Heart left ventricle (tissue), 16 donors: ENCODE measurements around the gene ABCA7. TPM values are rescaled to one million over a fixed set of nuclear protein-coding genes. Genes with fewer than 3 reads are reported as not detected.

Source experiments
- ATAC-seq, 4 donors: fragments of 200-7000 bp; cut with Tn5 transposase; one replicate each; pipeline ENCODE4 v1.9.1; 2020 to 2022; ENCODE audit warnings: moderate library complexity in 4 of 4, mild to moderate bottlenecking in 3 of 4, moderate number of reproducible peaks in 1 of 4
- DNase-seq, 5 donors: peaks; one replicate each; pipeline ENCODE4 v3.0.0-alpha.2; 2020
- H3K27ac ChIP-seq, 12 donors: fragments of 200-600 bp; sonication (generic) in 4 of 12; one replicate each; pipeline versions ENCODE4 v1.5.0 to v1.8.0; 2016 to 2022; ENCODE audit warnings: mild to moderate bottlenecking in 2 of 12
- H3K27me3 ChIP-seq, 9 donors: fragments of 200-600 bp; sonication (generic) in 2 of 9; one replicate each; pipeline versions ENCODE4 v1.5.1 to v1.8.0; 2016 to 2022; ENCODE audit warnings: mild to moderate bottlenecking in 3 of 9
- H3K36me3 ChIP-seq, 9 donors: fragments of 200-600 bp; sonication (generic) in 2 of 9; one replicate each; pipeline versions ENCODE4 v1.5.0 to v1.8.0; 2018 to 2022; ENCODE audit warnings: mild to moderate bottlenecking in 2 of 9
- H3K4me1 ChIP-seq, 12 donors: fragments of 200-600 bp; sonication (generic) in 4 of 12; one replicate each; pipeline versions ENCODE4 v1.5.0 to v1.8.0; 2016 to 2022; ENCODE audit warnings: mild to moderate bottlenecking in 3 of 12
- H3K4me3 ChIP-seq, 12 donors: fragments of 200-600 bp; sonication (generic) in 4 of 12; one replicate each; pipeline versions ENCODE4 v1.5.0 to v1.8.0; 2017 to 2022; ENCODE audit warnings: mild to moderate bottlenecking in 9 of 12, moderate library complexity in 4 of 12
- H3K9me3 ChIP-seq, 12 donors: fragments of 200-600 bp; sonication (generic) in 4 of 12; one replicate each; pipeline versions ENCODE4 v1.5.0 to v1.8.0; 2016 to 2022; ENCODE audit warnings: mild to moderate bottlenecking in 1 of 12
- POLR2A ChIP-seq, 2 donors: fragments of 450-650 bp; IDR thresholded peaks; one replicate each; pipeline ENCODE4 v1.6.1; 2017; ENCODE audit warnings: antibody characterized with exemption in 2 of 2, mild to moderate bottlenecking in 2 of 2, moderate library complexity in 2 of 2
- WGBS, 4 donors: extraction: QIAGEN DNeasy Blood & Tissue Kit in 2 of 4; methylation state at CpG; one replicate each; pipeline versions ENCODE4 v1.1.5 to v1.1.7; 2013 to 2018; 5-methylcytosine and 5-hydroxymethylcytosine counted together
- intact Hi-C, 10 donors: fragments of 100-400 bp; cut with DNase I; formaldehyde crosslinking; loops; one replicate each; pipeline versions ENCODE4 v1.11.1 to v1.14.2; 2022
- polyA plus RNA-seq, 2 donors: library from polyadenylated mRNA; stranded (reverse); fragments of 200-250 nt; gene quantifications; one replicate each; pipeline ENCODE4 v1.2.3, GENCODE V29; 2013
- total RNA-seq, 9 donors: library from RNA; depleted of rRNA in 2 of 9; stranded (reverse); fragments of >200 nt in 2 of 9; fragmentation: NEBNext Ultra II Directional in 3 of 9; extraction: Animal tissue kit (Norgen Biotek cat#: 25700) in 3 of 9; gene quantifications; one replicate each; pipeline versions ENCODE4 v1.1.0 to v1.2.4, GENCODE V29; 2016 to 2023
- TF ChIP-seq, protein P1 (sequence below), 12 donors: fragments of 200-600 bp; sonication (generic) in 4 of 12; IDR thresholded peaks; one replicate each; pipeline versions ENCODE4 v1.5.0 to v1.8.0; 2018 to 2022; ENCODE audit warnings: antibody characterized with exemption in 12 of 12, mild to moderate bottlenecking in 5 of 12
- donor health status: ischemic (EF 13 %, LVEDD 7.1; RV severe dilation, severe dysfunction).
- donor health status: healthy with polysubstance abuse.
- donor health status: DM: no; HTN: yes; CAD: no.
- donor health status: DM: no; HTN: no; CAD: no.
- donor health status: ischemic (EF 25% LVEDD 6.9; RV normal size, moderate dysfunction).
- donor health status: ischemic (EF 25% LVEDD 5.7; RV mildly dilated, moderate dysfunction).
- donor health status: healthy.
- donor health status: DM: yes; HTN: yes; CAD: no.
- donor health status: ischemic (EF 35%, LVEDD 5.7; RV mildly dilated, moderate dysfunction).
- donor health status: nonischemic (EF 11% LVEDD 7.7; RV severe dilation, severe dysfunction).
- donor health status: DM: yes; HTN: yes; CAD: no.
- donor health status: PGD.
- donor health status: ischemic (EF 29% LVEDD 5.4; RV normal size, mild dysfunction).
- donor health status: nonischemic (EF 23%, LVEDD 6.1; RV moderate dilation, normal function).

Gene ABCA7
- total and polyA plus RNA-seq, 11 donors: 2.9 to 12.4 (median 8.8) TPM

DNA sequence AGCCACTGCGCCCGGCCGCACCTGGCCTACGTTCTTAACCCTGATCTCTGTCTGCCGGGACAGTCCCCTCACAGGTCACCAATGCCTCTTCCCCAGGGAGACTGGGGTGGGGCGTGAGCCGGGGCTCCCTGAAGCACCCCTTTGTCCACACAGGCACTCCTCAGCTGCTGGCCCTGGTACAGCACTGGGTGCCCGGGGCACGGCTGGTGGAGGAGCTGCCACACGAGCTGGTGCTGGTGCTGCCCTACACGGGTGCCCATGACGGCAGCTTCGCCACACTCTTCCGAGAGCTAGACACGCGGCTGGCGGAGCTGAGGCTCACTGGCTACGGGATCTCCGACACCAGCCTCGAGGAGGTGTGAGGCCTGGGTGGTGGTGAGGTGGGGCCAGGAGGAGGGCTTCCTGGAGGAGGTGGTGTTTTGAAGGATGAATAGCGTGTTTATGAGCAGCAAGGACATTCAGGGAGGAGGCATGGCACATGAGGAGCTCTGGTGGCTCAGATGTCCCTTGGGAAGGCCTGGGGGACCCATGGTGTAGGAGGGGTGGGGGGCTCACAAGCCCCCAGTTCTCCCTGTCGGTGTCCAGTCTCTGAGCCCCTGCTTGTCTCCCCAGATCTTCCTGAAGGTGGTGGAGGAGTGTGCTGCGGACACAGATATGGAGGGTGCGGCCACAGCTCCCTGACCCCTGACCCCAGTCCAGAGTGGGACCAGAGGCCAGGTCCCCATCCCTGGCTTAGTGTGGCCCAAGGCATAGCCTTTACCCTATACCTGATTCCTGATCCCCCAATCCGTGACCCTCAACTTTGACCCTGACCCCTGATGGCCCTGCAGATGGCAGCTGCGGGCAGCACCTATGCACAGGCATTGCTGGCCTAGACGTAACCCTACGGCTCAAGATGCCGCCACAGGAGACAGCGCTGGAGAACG is 13.5 kb downstream of the ABCA7 start:
- Histone ChIP-seq H3K27me3 (no peaks in the 10 kb centered on the region), H3K9me3 (peaks cover 4 to 37% (median 23%) of the 10 kb centered on the region in 12 donors), H3K36me3 (peaks cover 0 to 21% (median 0%) of the 10 kb centered on the region in 9 donors), H3K27ac (no peak overlapping the region), H3K4me3 (no peak overlapping the region), H3K4me1 (no peaks in the 10 kb centered on the region)
- 91 to 94% (median 93%) methylated on average over 22 to 31 of the region's 31 CpGs for WGBS, 4 donors
- TF ChIP-seq POLR2A (IDR thresholded peaks at IDR 0.05): no peak
- TF ChIP-seq, protein P1, sequence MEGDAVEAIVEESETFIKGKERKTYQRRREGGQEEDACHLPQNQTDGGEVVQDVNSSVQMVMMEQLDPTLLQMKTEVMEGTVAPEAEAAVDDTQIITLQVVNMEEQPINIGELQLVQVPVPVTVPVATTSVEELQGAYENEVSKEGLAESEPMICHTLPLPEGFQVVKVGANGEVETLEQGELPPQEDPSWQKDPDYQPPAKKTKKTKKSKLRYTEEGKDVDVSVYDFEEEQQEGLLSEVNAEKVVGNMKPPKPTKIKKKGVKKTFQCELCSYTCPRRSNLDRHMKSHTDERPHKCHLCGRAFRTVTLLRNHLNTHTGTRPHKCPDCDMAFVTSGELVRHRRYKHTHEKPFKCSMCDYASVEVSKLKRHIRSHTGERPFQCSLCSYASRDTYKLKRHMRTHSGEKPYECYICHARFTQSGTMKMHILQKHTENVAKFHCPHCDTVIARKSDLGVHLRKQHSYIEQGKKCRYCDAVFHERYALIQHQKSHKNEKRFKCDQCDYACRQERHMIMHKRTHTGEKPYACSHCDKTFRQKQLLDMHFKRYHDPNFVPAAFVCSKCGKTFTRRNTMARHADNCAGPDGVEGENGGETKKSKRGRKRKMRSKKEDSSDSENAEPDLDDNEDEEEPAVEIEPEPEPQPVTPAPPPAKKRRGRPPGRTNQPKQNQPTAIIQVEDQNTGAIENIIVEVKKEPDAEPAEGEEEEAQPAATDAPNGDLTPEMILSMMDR (IDR thresholded peaks at IDR 0.05): no peak
- DNase-seq: no peak
- ATAC-seq: peak in 1 of 4 donors; percentile 9
- intact Hi-C loops: no loop called here

DNA sequence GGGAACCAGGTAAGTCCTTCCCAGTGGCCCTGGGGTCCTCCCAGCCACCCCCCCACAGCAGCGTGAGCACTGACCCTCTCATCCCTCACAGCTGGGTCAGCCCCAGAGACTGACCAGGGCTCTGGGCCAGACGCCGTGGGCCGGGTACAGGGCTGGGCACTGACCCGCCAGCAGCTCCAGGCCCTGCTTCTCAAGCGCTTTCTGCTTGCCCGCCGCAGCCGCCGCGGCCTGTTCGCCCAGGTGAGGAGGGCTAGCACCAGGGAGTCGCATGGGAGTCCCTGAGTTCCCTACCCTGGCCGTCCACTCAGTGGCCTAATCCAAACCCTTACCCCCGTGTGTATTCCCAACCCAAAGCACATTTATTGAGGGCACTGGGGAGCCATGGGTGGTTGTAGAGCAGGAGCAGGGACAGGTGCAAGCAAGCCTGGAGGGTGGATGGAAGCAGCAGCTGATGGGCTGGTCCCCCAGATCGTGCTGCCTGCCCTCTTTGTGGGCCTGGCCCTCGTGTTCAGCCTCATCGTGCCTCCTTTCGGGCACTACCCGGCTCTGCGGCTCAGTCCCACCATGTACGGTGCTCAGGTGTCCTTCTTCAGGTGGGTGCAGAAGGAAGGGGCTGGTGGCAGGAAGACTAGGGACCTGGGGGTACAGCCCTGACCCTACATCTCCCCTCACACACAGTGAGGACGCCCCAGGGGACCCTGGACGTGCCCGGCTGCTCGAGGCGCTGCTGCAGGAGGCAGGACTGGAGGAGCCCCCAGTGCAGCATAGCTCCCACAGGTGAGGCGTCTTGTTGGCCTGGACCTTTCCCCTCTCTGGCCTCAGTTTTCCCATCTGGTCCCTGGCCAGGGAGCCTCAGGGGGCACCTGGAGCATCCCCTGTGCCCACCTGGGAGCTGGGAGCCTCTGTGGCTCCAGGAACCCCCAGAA is 14.5 kb downstream of the ABCA7 start:
- intact Hi-C loops: no loop called here
- Histone ChIP-seq H3K36me3 (peaks cover 0 to 27% (median 0%) of the 10 kb centered on the region in 9 donors), H3K27me3 (no peaks in the 10 kb centered on the region), H3K4me1 (no peaks in the 10 kb centered on the region), H3K4me3 (no peak overlapping the region), H3K9me3 (peaks cover 4 to 46% (median 29%) of the 10 kb centered on the region in 12 donors), H3K27ac (no peak overlapping the region)
- 92 to 95% (median 93%) methylated on average over 22 to 28 of the region's 28 CpGs for WGBS, 4 donors
- no peak for TF ChIP-seq POLR2A (IDR thresholded peaks at IDR 0.05)
- TF ChIP-seq, protein P1 (IDR thresholded peaks at IDR 0.05): no peak
- DNase-seq: no peak
- no peak for ATAC-seq

DNA sequence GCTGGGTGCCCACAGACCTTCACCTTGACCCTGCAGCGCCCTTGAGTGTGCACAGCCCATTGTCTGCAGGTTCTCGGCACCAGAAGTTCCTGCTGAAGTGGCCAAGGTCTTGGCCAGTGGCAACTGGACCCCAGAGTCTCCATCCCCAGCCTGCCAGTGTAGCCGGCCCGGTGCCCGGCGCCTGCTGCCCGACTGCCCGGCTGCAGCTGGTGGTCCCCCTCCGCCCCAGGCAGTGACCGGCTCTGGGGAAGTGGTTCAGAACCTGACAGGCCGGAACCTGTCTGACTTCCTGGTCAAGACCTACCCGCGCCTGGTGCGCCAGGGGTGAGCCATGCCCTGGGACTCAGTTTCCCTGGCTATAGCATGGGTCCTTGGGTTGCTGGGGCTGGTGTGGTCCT is 15.1 kb downstream of the ABCA7 start:
- no peak for DNase-seq
- H3K9me3 ChIP-seq: peaks cover 4 to 53% (median 32%) of the 10 kb centered on the region in 12 donors
- no peak overlapping the region for H3K4me3 ChIP-seq
- peaks cover 0 to 27% (median 0%) of the 10 kb centered on the region in 9 donors for H3K36me3 ChIP-seq
- intact Hi-C loops: no loop called here
- TF ChIP-seq, protein P1 (IDR thresholded peaks at IDR 0.05): no peak
- TF ChIP-seq POLR2A (IDR thresholded peaks at IDR 0.05): no peak
- no peaks in the 10 kb centered on the region for H3K27me3 ChIP-seq
- ATAC-seq: no peak
- H3K27ac ChIP-seq: no peak overlapping the region
- WGBS, 4 donors: 90 to 99% (median 93%) methylated on average over 4 to 14 of the region's 14 CpGs
- H3K4me1 ChIP-seq: no peaks in the 10 kb centered on the region
